ENCODE data around the gene ATPAF2. TPM values are rescaled to one million over a fixed set of nuclear protein-coding genes. Genes with fewer than 3 reads are reported as not detected.

Gene ATPAF2
- total RNA-seq, 1 experiment from 2014 or later = 46.1 TPM

DNA sequence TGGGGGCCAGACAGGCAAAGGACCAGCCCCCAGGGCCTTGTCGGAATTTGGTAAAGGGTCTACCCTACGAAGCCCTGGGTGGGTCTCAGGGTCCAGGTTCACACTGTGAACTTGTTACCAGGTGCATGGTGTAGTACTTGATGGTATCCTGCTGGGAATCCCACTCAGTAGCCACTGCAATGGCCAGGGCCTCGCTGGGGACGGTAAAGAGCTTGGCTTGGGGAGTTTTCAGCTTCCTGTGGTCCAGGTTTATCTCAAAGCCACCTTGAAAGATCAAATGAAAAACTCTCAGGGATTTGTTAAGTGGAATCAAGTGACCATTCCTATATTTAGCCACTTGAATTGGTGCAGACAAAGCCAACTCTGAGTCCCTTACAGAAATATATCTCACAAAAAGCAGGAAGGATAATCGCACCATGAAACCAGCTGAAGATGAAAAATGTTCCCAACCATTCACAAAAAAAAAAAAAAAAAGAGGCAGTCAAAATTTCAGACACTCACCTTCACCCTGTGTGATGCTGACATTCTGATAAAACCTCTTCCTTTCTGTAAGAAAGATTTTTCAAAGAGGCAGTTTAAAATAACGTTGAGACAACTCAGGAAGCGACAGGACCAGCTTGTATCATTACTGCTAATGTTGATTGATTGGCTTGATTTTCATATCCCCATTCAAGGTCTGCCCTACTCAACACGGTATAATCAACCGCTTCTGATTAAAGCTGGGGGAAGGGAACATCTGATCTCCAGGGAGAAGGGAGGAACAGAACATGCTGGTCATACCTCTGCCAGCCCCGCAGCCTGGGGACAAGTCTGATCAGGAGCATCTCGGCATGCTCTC lies 10.6 kb downstream of the ATPAF2 start:
- Histone ChIP-seq H3K27ac (ENCODE audit: low read depth, low read length) (no peak overlapping the region), H3K4me1 (ENCODE audit: control insufficient read depth in 1 of 2, insufficient read depth in 2 of 2, low read length in 2 of 2) (peaks cover 0 to 26% of the 10 kb centered on the region in 2 experiments; a peak in 1 of 4 replicates), H3K79me2 (ENCODE audit: insufficient read depth, low read length) (peaks cover 8% of the 10 kb centered on the region; the same call in 1 of the 2 replicates), H3K36me3 (ENCODE audit: control insufficient read depth in 1 of 2, insufficient read depth in 2 of 2, low read length in 2 of 2) (0 out of 4 replicates have a peak, but pooled peaks cover 0 to 4% of the 10 kb centered on the region in 2 experiments), H4K20me1 (ENCODE audit: insufficient read depth) (no peaks in the 10 kb centered on the region), H3K9me2 (ENCODE audit: insufficient read depth) (no peaks in the 10 kb centered on the region), H3K4me2 (ENCODE audit: low read length) (no peak overlapping the region), H3K4me3 (replicated peaks in 1 of 2; ENCODE audit: low read depth in 1 of 2, low read length in 2 of 2) (no peak overlapping the region), H3K9ac (ENCODE audit: low read length) (no peak overlapping the region), H3K27me3 (ENCODE audit: insufficient read depth, low read length) (no peaks in the 10 kb centered on the region), H3K9me3 (ENCODE audit: control insufficient read depth in 1 of 2, insufficient read depth in 1 of 2, low read depth in 1 of 2, low read length in 2 of 2) (no peaks in the 10 kb centered on the region), H2AFZ (ENCODE audit: low read depth, low read length, poor library complexity, severe bottlenecking) (no peak overlapping the region)
- TF ChIP-seq JUND (IDR thresholded peaks at IDR 0.05) = no peak
- TF ChIP-seq CEBPB (IDR thresholded peaks at IDR 0.05; ENCODE audit: low read depth) = no peak
- TF ChIP-seq EGR1 (IDR thresholded peaks at IDR 0.05; ENCODE audit: low read depth) = no peak
- TF ChIP-seq EZH2phosphoT487 (IDR thresholded peaks at IDR 0.05; ENCODE audit: borderline replicate concordance) = no peak
- TF ChIP-seq SRF (IDR thresholded peaks at IDR 0.05; ENCODE audit: low read depth) = no peak
- TF ChIP-seq FOSL1 (IDR thresholded peaks at IDR 0.05; ENCODE audit: low read depth) = no peak
- TF ChIP-seq, protein P1, sequence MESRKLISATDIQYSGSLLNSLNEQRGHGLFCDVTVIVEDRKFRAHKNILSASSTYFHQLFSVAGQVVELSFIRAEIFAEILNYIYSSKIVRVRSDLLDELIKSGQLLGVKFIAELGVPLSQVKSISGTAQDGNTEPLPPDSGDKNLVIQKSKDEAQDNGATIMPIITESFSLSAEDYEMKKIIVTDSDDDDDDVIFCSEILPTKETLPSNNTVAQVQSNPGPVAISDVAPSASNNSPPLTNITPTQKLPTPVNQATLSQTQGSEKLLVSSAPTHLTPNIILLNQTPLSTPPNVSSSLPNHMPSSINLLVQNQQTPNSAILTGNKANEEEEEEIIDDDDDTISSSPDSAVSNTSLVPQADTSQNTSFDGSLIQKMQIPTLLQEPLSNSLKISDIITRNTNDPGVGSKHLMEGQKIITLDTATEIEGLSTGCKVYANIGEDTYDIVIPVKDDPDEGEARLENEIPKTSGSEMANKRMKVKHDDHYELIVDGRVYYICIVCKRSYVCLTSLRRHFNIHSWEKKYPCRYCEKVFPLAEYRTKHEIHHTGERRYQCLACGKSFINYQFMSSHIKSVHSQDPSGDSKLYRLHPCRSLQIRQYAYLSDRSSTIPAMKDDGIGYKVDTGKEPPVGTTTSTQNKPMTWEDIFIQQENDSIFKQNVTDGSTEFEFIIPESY (IDR thresholded peaks at IDR 0.05; ENCODE audit: extremely low read depth, insufficient replicate concordance, low read length) = no peak
- TF ChIP-seq, protein P2, sequence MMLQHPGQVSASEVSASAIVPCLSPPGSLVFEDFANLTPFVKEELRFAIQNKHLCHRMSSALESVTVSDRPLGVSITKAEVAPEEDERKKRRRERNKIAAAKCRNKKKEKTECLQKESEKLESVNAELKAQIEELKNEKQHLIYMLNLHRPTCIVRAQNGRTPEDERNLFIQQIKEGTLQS (IDR thresholded peaks at IDR 0.05) = no peak
- TF ChIP-seq EZH2 (IDR thresholded peaks at IDR 0.05) = no peak
- no TSS peak for BruUV-seq (replicated peaks)
- DNase-seq (ENCODE audit: low read depth, low spot score) = no peak
- intact Hi-C loops (cut with micrococcal nuclease) = no loop called here
- ChIA-PET POLR2A (no interaction called here), CTCF (no interaction called here), RAD21 (ENCODE audit: low non-redundant PET in 1 of 2, low total read pairs in 2 of 2, uncharacterized antibody in 2 of 2, unreplicated experiment in 2 of 2) (no interaction called here)
- ATAC-seq = no peak
